Transverse colon (tissue), 3 donors: Measurements from ENCODE around the gene HERPUD1.

Experiments
- CTCF ChIP-seq, 5 experiments: fragments of 200-600 bp in 3 of 5; fragments of 450-650 bp in 2 of 5; sonication (generic) in 3 of 5; IDR thresholded peaks; 1 replicate in 2 of 5; 2 replicates in 3 of 5; pipeline ENCODE4 v1.5.1; 2016 to 2017; ENCODE audit warnings: antibody characterized with exemption in 5 of 5, inconsistent platforms in 3 of 5, mild to moderate bottlenecking in 2 of 5, moderate library complexity in 1 of 5
- POLR2A ChIP-seq: fragments of 450-650 bp; IDR thresholded peaks from one replicate; pipeline ENCODE4 v1.6.1; 2016; ENCODE audit warnings: antibody characterized with exemption, mild to moderate bottlenecking, moderate library complexity

DNA sequence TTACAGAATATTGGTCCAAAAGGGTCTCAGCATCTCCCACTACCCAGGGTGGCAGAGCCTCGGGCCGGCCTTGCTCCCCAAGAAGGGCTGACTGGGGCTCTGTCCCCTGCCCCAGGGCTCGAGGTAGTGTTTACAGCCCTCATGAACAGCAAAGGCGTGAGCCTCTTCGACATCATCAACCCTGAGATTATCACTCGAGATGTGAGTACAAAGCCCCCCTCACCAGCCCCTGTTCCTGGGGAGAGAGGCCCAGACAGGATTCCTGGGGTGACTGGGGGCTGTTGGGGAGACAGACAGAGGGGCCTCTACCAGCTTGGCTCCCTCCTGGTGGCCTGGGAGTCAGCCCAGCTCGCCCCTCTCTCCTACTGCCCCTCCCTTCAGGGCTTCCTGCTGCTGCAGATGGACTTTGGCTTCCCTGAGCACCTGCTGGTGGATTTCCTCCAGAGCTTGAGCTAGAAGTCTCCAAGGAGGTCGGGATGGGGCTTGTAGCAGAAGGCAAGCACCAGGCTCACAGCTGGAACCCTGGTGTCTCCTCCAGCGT, 51.3 kb downstream of the HERPUD1 start:
- peak in 3 of 5 experiments; percentile 11 to 47 (median 36) for TF ChIP-seq CTCF (IDR thresholded peaks at IDR 0.05)
- TF ChIP-seq POLR2A: peak; percentile 51
